Stomach (tissue), 9 donors: ENCODE measurements around the gene MAP4K5. TPM values are rescaled to one million over a fixed set of nuclear protein-coding genes. Genes with fewer than 3 reads are reported as not detected.

Experiments used
- DNase-seq, 2 donors: peaks; one replicate each; pipeline versions ENCODE4 v3.0.0 to v3.0.0-alpha.2; 2013 to 2019
- H3K27ac ChIP-seq, 5 donors: fragments of 200-600 bp in 4 of 5; sonication (generic) in 4 of 5; one replicate each; pipeline ENCODE4 v1.5.1; 2013 to 2019; ENCODE audit warnings: mild to moderate bottlenecking in 1 of 5, moderate library complexity in 1 of 5
- H3K27me3 ChIP-seq, 3 donors: fragments of 200-600 bp; sonication (generic); one replicate each; pipeline ENCODE4 v1.5.1; 2017 to 2019; ENCODE audit warnings: mixed run types in 1 of 3
- H3K36me3 ChIP-seq, 4 donors: fragments of 200-600 bp; sonication (generic); 1 replicate in 3 of 4; 2 replicates in 1 of 4; pipeline ENCODE4 v1.5.1; 2016 to 2019
- H3K4me1 ChIP-seq, 4 donors: fragments of 200-600 bp; sonication (generic); one replicate each; pipeline ENCODE4 v1.5.1; 2016 to 2019
- H3K4me3 ChIP-seq, 4 donors: fragments of 200-600 bp; sonication (generic) in 3 of 4; one replicate each; pipeline ENCODE4 v1.5.1; 2016 to 2019; ENCODE audit warnings: mild to moderate bottlenecking in 1 of 4
- H3K9me3 ChIP-seq, 4 donors: fragments of 200-600 bp; sonication (generic); one replicate each; pipeline ENCODE4 v1.5.1; 2016 to 2019
- EP300 ChIP-seq: sonication (generic); formaldehyde crosslinking; IDR thresholded peaks from one replicate; pipeline ENCODE4 v1.6.1; 2017; ENCODE audit warnings: antibody characterized with exemption
- POLR2A ChIP-seq, 4 donors: fragments of 450-650 bp; IDR thresholded peaks; one replicate each; pipeline ENCODE4 v1.6.1; 2016; ENCODE audit warnings: antibody characterized with exemption in 4 of 4, control low read depth in 2 of 4, mild to moderate bottlenecking in 1 of 4, moderate library complexity in 1 of 4
- POLR2AphosphoS5 ChIP-seq, 3 donors: sonication (generic); formaldehyde crosslinking; IDR thresholded peaks; one replicate each; pipeline ENCODE4 v1.6.1; 2016; ENCODE audit warnings: antibody characterized with exemption in 3 of 3
- WGBS, 5 donors: extraction: QIAGEN DNeasy Blood & Tissue Kit in 3 of 5; methylation state at CpG; one replicate each; pipeline versions ENCODE4 v1.1.5 to v1.1.7; 2013 to 2018; 5-methylcytosine and 5-hydroxymethylcytosine counted together
- intact Hi-C: fragments of 100-400 bp; cut with DNase I; formaldehyde crosslinking; loops from one replicate; pipeline ENCODE4 v1.15.1; 2023; ENCODE audit warnings: low total_unique reads
- polyA plus RNA-seq, 3 donors: library from polyadenylated mRNA; stranded (reverse); fragments of 200-250 nt; gene quantifications; one replicate each; pipeline ENCODE4 v1.2.3, GENCODE V29; 2013
- total RNA-seq, 5 donors: library from RNA; depleted of rRNA; stranded (reverse); fragments of >200 nt; gene quantifications; one replicate each; pipeline versions ENCODE4 v1.1.0 to v1.2.3, GENCODE V29; 2014 to 2016
- TF ChIP-seq, protein P1 (sequence below), 7 experiments: fragments of 450-650 bp in 4 of 7; fragments of 200-600 bp in 3 of 7; sonication (generic) in 3 of 7; IDR thresholded peaks; one replicate each; pipeline ENCODE4 v1.5.1; 2016 to 2019; ENCODE audit warnings: antibody characterized with exemption in 7 of 7, control low read depth in 2 of 7, mild to moderate bottlenecking in 1 of 7
- donor health status: healthy with polysubstance abuse.
- donor health status: Bipolar disorder and iron deficiency.
- donor health status: healthy.

The MAP4K5 gene
- total and polyA plus RNA-seq, 8 donors, result 6.4 to 297 (median 77.3) TPM

DNA sequence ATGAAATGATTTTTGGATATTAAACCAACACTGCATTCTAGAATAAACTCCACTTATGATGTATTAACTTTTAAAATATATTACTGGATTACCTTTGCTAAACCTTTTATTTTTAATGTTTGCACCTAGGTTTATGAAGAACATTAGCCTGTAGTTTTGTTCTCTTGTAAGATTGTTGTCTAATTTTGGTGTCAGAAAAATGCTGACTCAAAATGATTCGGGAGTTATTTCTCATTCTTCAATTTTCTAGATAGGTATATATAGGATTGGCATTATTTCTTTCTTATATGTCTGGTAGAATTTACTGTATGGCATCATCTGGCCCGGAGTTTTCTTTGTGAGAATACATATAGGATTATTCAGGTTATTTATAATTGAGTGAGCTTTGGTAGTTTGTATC lies 54.6 kb downstream of the MAP4K5 start:
- Histone ChIP-seq H3K27ac (no peak overlapping the region), H3K9me3 (peaks cover 0 to 15% (median 5%) of the 10 kb centered on the region in 4 donors), H3K27me3 (no peaks in the 10 kb centered on the region), H3K4me3 (no peak overlapping the region), H3K4me1 (no peaks in the 10 kb centered on the region), H3K36me3 (peaks cover 10 to 57% (median 38%) of the 10 kb centered on the region in 4 donors)
- DNase-seq, result no peak
- intact Hi-C loops, result no loop called here
- WGBS, 5 donors, result 93 to 98% (median 97%) methylated on average over 2 of the region's 2 CpGs
- TF ChIP-seq POLR2AphosphoS5 (IDR thresholded peaks at IDR 0.05) (no peak), POLR2A (IDR thresholded peaks at IDR 0.05) (no peak), EP300 (no peak)
- TF ChIP-seq, protein P1, sequence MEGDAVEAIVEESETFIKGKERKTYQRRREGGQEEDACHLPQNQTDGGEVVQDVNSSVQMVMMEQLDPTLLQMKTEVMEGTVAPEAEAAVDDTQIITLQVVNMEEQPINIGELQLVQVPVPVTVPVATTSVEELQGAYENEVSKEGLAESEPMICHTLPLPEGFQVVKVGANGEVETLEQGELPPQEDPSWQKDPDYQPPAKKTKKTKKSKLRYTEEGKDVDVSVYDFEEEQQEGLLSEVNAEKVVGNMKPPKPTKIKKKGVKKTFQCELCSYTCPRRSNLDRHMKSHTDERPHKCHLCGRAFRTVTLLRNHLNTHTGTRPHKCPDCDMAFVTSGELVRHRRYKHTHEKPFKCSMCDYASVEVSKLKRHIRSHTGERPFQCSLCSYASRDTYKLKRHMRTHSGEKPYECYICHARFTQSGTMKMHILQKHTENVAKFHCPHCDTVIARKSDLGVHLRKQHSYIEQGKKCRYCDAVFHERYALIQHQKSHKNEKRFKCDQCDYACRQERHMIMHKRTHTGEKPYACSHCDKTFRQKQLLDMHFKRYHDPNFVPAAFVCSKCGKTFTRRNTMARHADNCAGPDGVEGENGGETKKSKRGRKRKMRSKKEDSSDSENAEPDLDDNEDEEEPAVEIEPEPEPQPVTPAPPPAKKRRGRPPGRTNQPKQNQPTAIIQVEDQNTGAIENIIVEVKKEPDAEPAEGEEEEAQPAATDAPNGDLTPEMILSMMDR (IDR thresholded peaks at IDR 0.05), result no peak

DNA sequence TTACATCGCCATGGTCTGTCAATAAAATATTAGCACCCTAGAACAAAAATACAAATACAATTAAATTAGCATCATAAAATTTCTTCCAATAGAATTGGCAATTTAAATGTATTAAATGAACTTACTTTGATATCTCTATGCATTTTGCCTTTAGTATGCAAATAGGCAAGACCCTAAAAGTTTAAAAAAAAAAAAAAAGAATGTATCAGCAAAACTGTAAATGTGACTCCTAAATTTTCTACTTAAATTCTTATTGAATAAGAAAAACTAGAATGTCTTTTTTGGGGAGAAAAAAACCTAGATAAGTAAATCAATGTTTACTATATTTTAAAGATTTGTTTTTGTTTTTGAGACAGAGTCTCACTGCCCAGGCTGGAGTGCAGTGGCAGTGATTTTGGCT lies 56.2 kb downstream of the MAP4K5 start:
- H3K36me3 ChIP-seq, result peaks cover 18 to 58% (median 43%) of the 10 kb centered on the region in 4 donors
- TF ChIP-seq POLR2AphosphoS5 (IDR thresholded peaks at IDR 0.05), result no peak
- TF ChIP-seq POLR2A (IDR thresholded peaks at IDR 0.05), result no peak
- TF ChIP-seq, protein P1 (IDR thresholded peaks at IDR 0.05), result no peak
- no peak for TF ChIP-seq EP300
- DNase-seq, result no peak
- intact Hi-C loops, result no loop called here
- no peaks in the 10 kb centered on the region for H3K4me1 ChIP-seq
- no peak overlapping the region for H3K27ac ChIP-seq
- H3K9me3 ChIP-seq, result peaks cover 0 to 31% (median 18%) of the 10 kb centered on the region in 4 donors
- H3K4me3 ChIP-seq, result no peak overlapping the region
- WGBS, 5 donors, result 93 to 99% (median 98%) methylated on average over 1 of the region's 1 CpG
- H3K27me3 ChIP-seq, result no peaks in the 10 kb centered on the region

DNA sequence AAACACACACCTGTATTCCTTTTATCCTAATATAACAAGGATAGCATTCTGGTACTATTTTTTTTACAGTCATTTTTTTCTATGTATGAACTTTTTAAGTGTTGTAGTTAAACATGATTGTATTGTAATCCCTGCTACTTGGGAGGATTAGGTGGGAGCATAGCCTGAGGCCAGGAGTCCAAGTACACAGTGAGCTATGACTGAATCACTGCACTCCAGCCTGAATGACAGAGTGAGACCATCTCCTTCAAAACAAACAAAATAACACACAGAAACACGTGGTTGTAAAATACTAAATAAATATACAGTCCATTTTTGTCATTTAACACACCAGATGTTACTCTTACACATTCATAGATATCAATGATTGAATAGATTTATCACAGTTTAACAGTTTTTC lies 56.9 kb downstream of the MAP4K5 start:
- no peak overlapping the region for H3K27ac ChIP-seq
- TF ChIP-seq POLR2AphosphoS5 (IDR thresholded peaks at IDR 0.05) (no peak), POLR2A (IDR thresholded peaks at IDR 0.05) (no peak), EP300 (no peak)
- TF ChIP-seq, protein P1 (IDR thresholded peaks at IDR 0.05), result no peak
- no peak for DNase-seq
- H3K4me3 ChIP-seq, result no peak overlapping the region
- no peaks in the 10 kb centered on the region for H3K27me3 ChIP-seq
- H3K4me1 ChIP-seq, result no peaks in the 10 kb centered on the region
- peaks cover 19 to 61% (median 49%) of the 10 kb centered on the region in 4 donors for H3K36me3 ChIP-seq
- WGBS, 5 donors, result 17 to 36% (median 24%) methylated on average over 1 of the region's 1 CpG
- intact Hi-C loops, result no loop called here
- H3K9me3 ChIP-seq, result peaks cover 0 to 36% (median 22%) of the 10 kb centered on the region in 4 donors

DNA sequence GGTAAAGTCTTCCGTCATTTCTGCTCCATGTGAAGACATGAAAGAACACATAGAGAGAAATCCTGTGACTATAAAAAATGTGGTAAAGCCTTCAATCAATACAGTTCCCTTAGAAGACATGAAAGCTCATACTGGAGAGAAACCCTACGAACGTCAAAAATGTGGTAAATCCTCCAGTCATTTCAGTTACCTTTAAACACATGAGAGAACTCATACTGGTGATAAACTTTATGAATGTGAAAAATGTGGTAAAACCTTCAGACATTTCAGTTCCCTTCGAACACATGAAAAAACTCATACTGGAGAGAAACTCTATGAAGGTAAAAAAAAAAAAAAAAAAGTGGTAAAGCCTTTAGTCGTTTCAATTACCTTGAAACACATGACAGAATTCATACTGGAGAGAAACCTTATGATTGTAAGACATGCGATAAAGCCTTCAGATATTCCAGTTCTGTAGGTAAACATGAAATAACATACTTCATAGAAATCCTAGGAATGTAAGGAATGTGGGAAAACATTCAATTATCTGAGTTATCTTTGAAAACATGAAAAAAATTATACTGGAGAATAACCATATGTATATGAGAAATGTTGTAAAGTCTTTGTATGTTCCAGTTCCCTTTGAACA lies 60.4 kb downstream of the MAP4K5 start:
- Histone ChIP-seq H3K27ac (no peak overlapping the region), H3K9me3 (peaks cover 0 to 36% (median 22%) of the 10 kb centered on the region in 4 donors), H3K4me1 (no peaks in the 10 kb centered on the region), H3K4me3 (no peak overlapping the region), H3K36me3 (peaks cover 19 to 82% (median 74%) of the 10 kb centered on the region in 4 donors), H3K27me3 (no peaks in the 10 kb centered on the region)
- DNase-seq, result no peak
- 77 to 81% (median 81%) methylated on average over 6 of the region's 6 CpGs for WGBS, 5 donors
- TF ChIP-seq POLR2A (IDR thresholded peaks at IDR 0.05), result no peak
- no peak for TF ChIP-seq EP300
- TF ChIP-seq, protein P1 (IDR thresholded peaks at IDR 0.05), result no peak
- no peak for TF ChIP-seq POLR2AphosphoS5 (IDR thresholded peaks at IDR 0.05)
- intact Hi-C loops, result no loop called here
